Activated CD8-positive, alpha-beta memory T cell treated with anti-CD3 and anti-CD28 coated beads, Interleukin-2, amount 50 U/mL, for 24 hours (primary cell): ENCODE measurements around the gene KRTAP3-1.
"Not testable (repeated sequence)": the region's sequence is repeated elsewhere in the genome, so short reads cannot be mapped to it uniquely, and the experiment has no call there.

Experiments used
- DNase-seq: peaks from one replicate; pipeline ENCODE4 v3.0.0-alpha.2; 2020; ENCODE audit errors: extremely low read depth

The KRTAP3-1 gene

DNA sequence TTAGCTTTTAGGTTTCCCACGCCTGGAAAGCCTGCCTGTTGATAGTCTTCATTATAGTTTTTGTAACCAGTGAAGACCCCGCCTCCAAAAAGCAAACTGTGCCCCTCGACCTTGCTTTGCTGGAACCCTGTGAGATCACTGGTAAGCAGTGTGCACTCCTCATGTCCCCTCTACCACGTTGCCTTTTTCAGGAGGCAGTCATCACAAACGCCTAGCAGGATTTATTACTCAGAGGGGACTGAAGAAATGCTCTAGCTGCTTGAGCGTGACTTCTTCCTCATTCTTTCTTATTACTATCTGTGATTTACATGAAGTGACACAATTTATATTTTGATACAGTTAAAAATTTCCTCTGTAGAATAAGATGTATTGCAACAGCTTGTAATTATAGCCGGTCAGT, 6.5 kb upstream of the KRTAP3-1 start:
- DNase-seq, result no peak

DNA sequence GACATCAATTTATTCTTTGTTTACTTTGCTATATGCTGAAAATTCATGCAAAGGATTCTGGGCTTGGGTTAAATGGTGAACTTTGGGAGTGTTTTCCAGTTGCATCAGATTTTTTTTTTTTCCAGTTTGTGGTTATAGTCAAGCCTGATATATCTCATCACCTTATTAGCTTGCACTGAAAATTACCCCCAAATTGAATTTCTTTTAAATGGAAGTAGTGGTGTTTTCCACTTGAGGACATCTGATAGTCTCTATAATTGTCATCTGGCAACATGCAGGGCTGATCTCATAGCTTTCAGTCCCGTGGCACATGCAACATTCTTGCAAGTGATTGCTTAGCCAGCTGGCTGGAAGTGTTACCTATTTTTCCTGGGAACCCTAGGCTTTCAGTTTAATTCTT, 4.7 kb upstream of the KRTAP3-1 start:
- DNase-seq, result no peak

DNA sequence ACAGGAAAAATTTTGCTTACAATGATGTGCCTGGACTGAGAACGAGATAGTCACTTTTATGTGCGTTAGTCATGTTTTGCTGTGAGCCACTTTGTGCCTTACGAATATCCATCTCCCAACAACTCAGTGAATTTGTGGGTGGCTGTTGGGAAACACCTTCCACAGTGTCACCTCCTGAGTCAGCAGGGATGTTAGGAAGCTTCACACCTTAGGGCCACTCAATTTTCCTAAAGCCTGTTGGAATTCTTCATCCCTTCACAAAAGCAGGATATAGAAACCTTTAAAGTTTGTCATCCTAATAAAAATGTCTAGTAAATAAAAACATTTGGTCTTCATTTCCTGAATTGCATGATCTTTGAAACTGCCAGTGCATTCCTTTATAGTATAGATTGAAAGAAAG, 4.3 kb upstream of the KRTAP3-1 start:
- no peak for DNase-seq

DNA sequence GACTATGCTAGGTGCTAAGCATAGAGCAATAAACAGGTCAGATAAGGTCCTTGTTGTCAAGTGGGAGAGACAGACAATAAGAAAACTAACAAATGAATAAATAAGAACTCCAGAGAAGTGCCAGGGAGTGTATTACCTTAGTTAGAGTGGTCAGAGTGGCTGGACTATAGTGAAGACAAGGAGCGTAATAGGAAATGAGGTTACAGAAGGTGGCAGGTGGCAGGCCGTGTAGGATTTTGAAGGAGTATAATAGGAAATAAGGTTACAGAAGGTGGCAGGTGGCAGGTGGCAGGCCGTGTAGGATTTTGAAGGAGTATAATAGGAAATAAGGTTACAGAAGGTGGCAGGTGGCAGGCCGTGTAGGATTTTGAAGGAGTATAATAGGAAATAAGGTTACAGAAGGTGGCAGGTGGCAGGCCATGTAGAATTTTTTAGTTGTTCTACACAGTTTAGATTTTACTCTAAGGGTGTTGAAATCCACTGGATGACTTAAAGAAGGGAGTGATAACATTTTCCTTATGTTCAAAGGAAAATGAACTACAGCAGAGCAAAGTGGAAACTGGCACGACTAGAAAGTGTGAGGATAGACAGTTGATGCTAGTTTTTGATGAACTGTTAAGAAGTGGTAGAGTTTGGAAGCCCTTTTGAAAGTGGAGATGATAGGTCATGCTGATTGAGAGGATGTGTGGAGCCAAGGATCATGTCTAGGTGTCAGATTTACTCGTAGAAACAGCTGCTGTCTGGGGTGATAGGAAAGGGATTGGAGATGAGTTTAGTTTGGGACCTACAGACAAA, 3.6 kb upstream of the KRTAP3-1 start:
- no peak for DNase-seq

DNA sequence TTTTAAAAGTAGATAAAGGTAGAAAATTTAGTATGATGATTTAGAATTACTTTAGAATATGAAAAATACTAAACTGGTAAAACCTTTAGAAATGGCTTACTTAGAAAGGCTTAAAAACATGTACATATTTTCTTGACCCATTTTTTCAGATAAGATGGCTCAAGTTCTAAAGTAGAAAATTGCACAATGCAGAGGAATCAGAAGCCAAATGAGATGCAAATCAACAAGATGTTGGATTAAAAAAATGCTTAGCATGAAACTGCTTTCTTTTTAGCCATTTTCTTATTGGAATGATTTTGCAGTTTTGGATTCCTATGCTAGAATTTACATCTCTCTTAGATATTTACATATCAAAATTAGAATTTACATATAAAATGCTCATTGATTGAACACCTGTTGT, 1.5 kb upstream of the KRTAP3-1 start:
- no peak for DNase-seq

DNA sequence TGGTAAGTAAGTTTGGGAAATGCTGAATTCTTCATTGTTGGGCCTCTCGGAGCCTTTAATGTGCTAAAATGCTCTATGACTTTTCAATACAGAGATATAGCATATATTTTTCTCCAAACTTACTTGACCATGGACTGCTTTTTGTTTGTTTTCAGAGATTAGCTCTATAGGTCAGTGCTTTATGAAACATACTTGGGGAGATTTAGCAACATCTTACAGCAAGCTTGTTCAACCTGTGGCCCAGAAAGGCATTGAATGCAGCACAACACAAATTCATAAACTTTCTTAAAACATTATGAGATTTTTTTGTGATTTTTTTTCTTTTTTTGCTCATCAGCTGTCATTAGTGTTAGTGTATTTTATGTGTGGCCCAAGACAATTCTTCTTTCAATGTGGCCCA, 1.0 kb upstream of the KRTAP3-1 start:
- no peak for DNase-seq

DNA sequence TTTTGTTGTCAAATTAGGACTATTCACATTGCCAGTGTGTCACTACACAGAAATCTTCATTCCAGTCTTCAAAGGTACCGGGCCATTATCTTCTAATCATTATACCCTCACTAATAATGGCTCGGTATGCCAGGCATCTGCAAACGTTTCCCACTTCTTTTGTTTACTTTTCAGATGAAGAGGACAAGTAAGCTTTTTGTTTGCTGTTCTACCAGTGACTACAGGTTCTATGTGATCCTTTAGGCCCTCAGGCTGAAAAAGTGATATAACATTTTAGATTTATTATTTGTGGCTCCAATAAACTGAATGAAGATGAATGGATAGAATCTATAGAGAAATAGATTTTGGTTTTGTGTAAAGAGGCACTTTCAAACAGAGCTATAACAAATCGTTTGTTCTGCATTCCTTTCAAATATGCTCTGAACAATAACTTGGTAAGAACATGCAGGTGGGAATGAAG, 403 bp upstream of the KRTAP3-1 start:
- no peak for DNase-seq

DNA sequence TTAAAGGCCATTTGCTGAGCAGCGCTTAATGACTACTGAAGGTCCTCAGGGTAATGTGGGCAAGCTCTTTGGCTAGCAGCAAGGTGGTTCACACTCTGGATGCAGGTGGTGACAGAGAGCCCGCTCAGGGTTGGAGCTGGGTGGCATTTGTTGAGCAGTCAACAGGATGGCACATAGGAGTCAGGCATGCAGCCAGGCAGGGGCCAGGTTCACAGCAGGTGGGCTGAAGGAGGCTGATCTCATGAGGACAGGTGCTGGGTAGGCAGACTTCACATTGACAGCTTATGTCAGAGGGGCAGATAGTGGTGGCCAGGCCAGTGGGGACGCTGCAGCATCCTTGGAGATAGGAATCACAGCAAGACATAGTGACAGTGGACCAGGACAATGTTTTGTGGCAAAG, 4.5 kb downstream of the KRTAP3-1 start:
- DNase-seq, result no peak

DNA sequence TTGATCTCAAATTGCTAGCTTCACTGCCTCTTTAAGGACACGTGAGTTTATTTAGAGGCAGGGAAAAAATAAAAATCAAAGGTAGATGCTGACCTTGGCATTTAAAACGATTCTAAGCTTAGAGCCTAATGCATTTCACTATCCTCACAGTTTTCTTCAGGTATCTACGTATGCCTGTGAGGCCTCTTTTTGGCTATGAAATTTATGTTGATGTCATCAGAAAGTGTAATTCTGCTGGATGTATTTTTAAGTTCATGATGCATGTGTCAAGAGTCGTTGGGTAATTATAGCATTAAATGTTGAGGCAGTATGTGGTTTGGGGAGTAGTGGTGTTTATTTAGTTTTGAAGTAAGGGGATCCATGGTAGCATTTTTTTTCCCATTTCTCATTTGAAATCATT, 5.0 kb downstream of the KRTAP3-1 start:
- no peak for DNase-seq

DNA sequence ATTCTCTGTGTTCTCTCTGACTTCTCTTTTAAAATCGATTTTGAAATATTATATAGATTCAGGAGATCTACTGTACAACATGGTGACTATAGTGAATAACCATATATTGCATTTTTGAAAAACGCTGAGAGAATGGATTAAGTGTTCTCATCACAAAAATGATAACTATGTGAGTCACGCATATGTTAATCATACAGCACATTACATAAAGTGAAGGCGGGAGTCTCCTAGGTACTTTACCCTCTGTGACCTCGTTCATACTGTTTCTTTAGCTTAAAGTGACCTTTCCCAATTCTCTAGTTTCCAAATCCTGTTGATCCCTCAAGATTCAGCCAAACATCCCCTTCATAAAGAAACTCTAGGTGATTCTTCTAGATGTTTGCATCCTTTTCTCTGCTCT, 6.1 kb downstream of the KRTAP3-1 start:
- DNase-seq, result no peak

DNA sequence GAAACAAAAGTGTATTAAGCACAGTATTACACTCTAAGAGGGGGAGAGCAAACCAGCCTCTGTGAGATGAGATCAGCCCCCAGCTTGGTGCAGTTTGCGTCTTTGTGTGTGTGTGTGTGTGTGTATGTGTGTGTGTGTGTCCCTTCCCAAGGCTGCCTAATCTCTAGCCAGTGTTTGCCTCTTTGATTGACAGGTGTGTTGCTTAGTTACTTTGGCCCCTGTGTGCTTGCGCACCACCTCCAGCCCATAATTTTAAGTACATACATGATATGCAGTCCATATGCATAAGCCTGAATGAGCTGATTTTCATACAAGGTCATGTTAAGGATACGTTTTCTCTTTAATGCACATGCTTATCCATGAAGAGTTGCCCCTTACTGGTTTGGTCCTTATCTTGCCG, 7.1 kb downstream of the KRTAP3-1 start:
- DNase-seq, result no peak

DNA sequence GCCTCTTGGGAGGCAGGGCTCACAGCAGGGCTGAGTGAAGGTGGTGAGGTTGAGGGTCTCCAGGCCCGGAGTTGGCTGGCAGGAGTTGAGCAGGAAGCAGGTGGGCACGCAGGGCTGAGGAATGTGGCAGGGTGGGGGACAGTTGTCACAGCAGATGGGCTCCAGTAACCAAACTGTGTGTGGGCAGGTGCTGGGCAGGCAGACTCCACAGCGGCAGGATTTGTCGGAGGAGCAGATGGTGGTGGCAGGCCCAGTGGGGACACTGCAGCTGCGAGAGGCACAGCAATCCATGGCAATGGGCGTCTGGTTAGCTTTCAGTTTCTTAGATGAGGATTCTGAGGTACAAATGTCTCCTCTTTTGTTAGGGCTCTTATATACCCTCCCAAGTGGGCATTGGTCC, 9.4 kb downstream of the KRTAP3-1 start, which contains the start of gene KRTAP3-2:
Gene KRTAP3-2, minus strand, starts transcription at position 344 of the 400 bp plus-strand sequence. Its CDS starts 53 bp downstream, at position 291.
- DNase-seq, result not testable (repeated sequence)

DNA sequence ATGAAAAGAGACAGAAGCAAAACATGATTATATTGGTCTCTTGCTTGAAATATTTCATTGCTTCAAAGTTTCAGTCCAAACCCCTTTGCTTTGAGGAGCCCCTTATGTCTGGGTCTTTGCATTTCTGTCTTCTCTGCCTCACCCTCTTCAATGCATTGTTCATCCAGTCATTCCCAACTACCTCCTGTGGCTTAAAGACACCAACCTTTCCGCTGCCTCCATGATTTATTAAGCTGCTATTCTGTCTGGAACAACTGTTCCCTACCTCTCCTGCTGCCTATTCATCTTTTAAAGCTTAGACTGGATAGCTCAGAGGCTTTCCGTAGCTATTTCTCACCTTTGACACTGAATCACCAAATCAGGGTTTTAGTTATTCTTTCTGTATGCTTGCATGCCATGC, 11.6 kb downstream of the KRTAP3-1 start:
- no peak for DNase-seq

DNA sequence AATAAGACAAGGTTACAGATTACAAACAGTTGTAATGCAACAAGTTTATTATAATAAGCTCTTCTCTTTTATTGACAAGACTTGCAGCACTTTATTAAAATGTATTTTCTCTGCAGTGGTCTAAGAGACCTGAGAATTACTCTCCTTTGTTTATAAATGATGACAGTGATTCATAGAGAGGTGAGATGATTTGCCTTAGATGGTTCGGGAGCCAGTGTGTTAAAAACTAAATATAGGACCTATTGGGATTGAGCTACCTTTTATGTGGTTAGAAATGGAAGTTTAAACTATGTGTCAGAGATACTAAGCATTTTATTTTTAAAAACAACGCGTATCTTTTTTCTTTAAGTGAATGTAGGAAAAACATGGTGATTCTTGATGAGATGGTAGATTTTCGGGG, 12.1 kb downstream of the KRTAP3-1 start:
- DNase-seq, result no peak

DNA sequence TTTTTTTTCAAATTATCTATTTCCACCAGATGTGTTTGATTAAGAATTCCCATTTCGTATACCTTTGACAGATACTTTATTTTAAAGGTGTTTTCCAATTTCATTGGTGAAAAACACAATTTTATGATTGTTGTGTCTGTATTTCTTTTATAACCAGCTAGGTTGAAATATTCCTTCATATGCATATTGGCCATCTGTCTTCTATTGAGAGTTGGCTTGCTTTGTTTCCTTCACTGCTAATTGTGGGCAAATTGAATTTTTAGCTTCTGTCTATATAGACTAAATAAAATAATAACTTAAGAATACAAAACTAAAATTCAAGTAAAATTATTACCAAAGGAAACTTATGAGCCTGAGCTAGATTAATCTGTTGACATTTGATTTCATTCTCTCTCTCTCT, 13.8 kb downstream of the KRTAP3-1 start:
- no peak for DNase-seq

DNA sequence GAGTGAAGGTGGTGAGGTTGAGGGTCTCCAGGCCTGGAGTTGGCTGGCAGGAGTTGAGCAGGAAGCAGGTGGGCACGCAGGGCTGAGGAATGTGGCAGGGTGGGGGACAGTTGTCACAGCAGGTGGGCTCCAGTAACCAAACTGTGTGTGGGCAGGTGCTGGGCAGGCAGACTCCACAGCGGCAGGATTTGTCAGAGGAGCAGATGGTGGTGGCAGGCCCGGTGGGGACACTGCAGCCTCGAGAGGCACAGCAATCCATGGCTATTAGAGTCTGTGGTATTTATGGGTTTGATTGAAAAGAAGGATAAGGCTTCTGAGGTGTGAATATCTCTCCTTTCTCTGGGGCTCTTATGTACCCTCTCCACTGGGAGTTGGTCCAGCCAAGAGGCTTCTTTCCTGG, 15.1 kb downstream of the KRTAP3-1 start, which contains the start of gene KRTAP3-3:
Gene KRTAP3-3, minus strand, starts transcription at position 326 of the 400 bp plus-strand sequence. Its CDS starts 67 bp downstream, at position 259.
- DNase-seq, result no peak

DNA sequence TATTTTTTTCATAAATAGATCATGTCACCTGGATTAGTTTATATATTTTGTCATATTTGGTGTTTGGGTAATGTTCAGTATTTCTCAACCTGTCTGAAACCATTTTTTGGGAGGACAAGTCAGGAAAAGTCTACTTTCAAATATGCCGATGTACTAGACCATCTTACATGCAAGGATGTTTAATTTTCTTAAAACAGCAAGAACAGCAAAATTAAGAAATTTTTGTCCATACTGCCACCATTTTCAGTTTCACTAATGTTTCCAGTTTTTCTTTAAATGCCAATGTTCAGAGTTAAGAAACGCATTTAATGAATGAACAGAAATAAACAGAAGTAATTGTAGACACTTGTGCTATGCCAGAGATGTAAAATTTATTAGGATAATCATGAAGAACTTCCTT, 15.8 kb downstream of the KRTAP3-1 start:
- DNase-seq, result no peak

DNA sequence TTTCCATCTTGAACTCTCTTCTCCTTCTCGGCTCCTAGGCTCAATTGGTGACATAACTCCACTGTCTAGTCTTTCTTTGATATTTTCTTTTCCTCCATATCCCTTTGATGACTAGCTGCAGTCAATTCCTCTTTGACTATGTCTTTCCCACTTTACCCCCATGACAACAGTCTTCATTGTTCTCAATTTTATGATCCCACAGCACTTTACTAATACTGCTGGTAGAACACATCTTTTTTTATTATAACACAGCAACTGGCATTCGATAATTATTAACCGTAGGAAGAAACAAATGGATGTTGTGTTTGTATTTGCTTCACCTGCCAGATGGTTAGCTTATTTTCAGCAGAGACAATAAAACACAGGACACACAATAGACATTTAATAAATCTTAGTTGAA, 16.3 kb downstream of the KRTAP3-1 start:
- DNase-seq, result no peak

DNA sequence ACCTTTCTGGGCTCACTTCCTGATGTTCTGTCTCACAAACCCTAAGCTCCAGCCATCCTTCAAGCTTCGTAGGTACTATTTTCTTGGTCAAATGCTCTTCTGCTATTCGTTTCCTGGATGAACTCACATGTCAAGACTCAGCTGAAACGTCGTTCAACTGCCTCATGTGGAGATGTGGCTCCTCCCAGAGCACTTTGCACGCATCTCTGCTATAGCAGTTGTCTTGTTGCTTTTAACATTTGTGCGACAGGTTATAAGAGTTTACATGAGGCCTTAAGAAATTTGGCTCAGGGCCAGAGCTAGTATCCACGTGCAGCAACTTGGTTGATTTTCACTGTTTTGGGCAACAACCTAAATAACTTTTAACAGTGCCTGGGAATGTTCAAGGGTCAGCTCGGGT, 22.0 kb downstream of the KRTAP3-1 start:
- DNase-seq, result no peak

DNA sequence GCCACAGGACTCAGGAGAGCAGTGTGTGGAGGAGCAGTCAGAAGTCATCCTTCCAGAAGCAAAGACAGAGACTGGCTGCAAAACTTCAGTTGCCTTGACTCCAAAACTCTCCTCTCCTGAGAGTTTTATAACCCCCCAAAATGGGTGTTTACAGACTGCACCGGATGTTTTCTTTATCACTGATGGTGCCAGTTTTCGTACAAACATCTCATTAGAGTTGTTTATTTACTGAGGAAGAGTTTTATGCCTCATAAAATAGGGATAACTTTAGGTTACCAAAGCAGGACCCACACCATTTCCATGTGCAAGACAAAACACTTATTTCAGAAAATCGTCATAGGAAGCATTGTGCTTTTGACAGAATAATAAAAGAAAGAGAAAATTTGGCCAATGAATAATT, 24.7 kb downstream of the KRTAP3-1 start, which contains the start of gene KRT40:
Gene KRT40, minus strand, starts transcription at position 101 of the 400 bp plus-strand sequence. Its CDS starts 53 bp downstream, at position 48.
- no peak for DNase-seq

DNA sequence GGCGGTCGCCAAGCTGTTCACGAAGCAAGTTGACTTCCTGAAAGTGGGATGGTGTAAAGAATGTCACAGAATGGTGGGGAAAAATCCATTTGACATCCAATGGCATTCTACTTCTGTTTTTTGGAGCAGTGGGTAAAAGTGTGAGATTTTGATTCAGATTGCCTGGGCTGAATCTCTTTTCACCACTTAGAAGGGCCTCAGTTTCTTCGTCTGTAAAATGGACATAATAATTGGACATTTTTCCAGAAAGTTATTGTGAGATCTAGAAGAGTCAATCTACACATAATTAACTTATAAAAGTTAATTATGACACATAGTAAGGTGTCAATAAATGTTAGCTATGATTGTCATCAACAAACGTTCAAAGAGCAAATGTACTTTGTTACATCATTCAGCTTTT, 27.8 kb downstream of the KRTAP3-1 start:
- no peak for DNase-seq

DNA sequence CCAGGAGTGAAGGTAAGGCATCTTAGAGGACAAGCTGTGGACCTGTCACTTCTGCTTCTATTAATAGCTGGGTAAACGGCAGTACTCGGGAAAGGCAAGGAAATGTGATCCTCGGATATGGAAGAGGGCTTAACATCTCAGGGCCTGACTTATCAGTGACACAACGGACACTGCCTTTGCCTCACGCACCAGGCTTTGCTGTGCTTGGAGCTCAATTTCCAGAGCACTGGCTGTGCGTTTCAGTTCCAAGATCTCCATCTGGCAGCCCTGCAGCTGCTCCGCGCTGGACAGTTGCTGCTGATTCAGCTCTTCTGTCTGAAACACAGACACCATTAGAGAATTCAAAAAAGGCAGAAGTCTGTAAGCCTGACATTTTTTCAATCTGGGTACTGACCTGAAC, 28.3 kb downstream of the KRTAP3-1 start:
- DNase-seq, result no peak

DNA sequence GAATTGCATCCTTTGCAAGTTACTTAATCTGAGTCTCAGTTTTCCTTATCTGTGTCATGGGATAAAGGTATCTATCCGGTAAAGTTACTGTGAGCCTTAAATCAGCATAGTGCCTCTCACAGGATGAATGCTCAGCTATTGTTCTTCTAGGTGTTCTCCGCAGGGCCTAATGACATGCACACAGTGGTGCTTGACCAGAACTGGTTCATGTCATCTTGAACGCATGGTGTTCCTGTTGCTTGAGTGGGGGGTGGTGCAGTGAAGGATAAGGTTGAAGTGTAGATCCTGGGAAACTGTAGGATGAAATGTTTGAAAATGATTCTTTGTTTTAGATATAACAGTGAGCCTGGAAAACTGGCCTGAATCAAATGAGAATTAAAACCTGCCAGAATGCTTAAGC, 28.8 kb downstream of the KRTAP3-1 start:
- no peak for DNase-seq
